B cell (primary cell): ENCODE measurements around the gene RAP1GAP2.

Experiments used
- CTCF ChIP-seq: fragments of 200-600 bp; IDR thresholded peaks from one replicate; pipeline ENCODE4 v1.8.0; 2022; ENCODE audit warnings: antibody characterized with exemption, mild to moderate bottlenecking
- EZH2 ChIP-seq: IDR thresholded peaks from 2 replicates; pipeline ENCODE4 v1.6.1; 2012; ENCODE audit warnings: borderline replicate concordance, low read depth, mild to moderate bottlenecking, moderate library complexity, low read length; ENCODE audit not compliant: insufficient read depth, poor library complexity, severe bottlenecking

DNA sequence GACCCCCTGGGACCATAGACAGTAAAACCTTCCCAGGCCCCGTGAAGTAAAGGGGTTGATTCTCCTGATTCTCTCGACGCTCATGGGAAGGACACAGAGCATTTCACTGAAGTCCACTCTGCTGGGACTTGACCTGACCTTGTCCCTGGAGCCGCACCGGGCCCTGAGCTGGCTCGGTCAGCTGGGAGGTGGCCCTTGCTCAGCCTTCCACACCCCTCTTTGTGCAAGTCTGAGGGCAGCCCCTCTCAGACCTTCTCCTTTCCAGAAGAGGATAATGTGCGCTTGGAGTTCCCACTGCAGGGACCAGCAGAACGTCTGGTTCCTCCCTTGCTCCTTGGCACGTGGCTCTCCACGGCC is 115.5 kb downstream of the RAP1GAP2 start:
- no peak for TF ChIP-seq CTCF
- no peak for TF ChIP-seq EZH2
